ENCODE measurements around the gene PCBP3.

Gene PCBP3

DNA sequence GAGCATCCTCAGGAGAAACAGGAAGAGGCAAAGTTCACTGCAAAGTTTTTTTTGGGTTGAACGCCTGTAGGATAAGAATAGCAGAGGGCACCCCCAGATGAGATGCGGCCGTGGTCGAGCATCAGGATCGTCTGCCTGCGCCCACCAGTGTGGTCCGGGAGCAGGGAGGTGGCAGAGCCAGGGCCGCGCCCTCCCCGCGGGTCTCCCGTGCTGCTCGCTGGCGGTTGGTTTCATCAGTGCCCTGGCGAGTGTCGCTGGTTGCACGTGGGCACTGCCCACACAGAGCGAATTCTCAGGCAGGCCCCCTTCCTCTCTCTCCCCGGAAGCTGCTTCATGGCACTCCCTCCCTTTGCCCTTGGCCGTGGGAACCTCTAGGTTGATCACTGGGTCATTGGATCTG, 120.0 kb downstream of the PCBP3 start:
- no peak for DNase-seq

DNA sequence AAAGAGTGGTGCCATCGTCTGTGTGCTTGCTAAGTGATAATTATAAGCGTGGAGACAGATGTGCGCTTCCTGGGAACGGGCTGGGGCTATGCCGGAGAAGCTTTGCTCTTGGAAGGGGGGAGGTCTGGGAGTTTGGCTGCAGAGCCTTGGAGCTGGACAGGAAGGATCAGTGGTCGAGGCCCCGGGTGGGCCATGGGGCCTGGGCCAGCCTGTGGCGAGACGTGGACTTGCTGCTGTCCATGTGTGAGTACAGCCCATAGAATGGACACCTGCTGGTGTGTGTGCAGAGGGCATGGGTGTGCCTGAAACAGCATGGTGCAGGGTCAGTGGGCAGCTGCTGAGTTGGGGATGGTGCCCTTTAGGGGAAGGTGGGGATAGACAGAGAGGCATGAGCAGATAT, 121.3 kb downstream of the PCBP3 start:
- no peak for DNase-seq

DNA sequence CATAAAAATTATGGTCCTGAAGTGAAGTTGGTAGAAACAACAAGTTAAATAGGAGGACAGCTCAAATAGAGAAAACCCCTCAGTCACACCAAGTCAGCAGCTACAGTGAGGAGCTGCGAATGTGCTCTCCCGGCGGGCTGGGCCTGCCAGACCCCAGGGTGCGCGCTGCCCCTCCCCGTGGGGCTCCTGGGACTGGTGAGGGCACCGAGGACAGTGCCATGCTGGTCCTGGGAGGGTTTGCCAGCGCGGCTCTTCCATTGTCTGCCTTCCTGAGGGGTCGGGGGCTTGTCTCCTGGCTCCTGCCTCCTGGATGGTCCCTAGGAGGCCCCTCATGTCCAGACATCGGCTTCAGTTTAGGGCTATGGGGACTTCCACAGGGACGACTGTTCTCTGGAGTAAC, 121.8 kb downstream of the PCBP3 start:
- DNase-seq, result no peak

DNA sequence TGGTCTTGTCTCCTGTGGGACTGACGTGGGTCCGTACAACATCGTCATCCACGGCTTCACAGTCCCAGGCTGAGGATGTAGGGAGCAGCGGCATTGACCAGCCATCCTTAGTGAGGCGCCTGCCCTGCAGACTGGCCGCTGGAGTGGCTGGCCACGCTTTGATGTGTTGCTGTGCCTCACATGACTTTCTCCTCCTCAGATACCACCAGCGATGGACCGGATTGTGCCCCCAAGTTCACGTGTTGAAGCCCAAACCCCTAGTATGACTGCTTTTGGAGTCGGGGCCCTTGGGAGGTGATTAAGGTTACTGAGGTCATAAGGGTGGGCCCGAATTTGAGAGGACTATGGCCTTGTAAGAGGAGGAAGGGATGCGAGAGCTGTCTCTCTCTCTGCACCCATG, 122.5 kb downstream of the PCBP3 start:
- DNase-seq, result no peak

DNA sequence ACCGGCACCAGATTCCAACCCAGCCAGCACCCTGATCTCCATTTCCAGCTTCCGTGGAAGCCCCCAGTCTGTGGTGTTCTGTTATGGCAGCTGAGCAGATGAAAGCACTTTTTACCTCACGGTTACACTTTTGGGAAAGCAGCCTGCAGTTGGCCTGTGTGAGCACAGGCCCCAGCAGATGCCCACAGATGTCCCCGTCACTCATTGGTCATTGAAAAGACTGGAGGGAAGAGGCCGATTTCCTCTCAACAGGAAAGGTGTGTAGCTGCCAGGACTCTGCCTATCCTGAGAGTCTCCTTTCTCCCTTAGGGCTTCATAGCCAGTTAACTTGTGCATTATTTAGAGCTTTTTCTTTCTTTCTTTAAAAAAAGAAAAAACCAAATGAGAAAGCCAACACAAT, 123.0 kb downstream of the PCBP3 start:
- no peak for DNase-seq

DNA sequence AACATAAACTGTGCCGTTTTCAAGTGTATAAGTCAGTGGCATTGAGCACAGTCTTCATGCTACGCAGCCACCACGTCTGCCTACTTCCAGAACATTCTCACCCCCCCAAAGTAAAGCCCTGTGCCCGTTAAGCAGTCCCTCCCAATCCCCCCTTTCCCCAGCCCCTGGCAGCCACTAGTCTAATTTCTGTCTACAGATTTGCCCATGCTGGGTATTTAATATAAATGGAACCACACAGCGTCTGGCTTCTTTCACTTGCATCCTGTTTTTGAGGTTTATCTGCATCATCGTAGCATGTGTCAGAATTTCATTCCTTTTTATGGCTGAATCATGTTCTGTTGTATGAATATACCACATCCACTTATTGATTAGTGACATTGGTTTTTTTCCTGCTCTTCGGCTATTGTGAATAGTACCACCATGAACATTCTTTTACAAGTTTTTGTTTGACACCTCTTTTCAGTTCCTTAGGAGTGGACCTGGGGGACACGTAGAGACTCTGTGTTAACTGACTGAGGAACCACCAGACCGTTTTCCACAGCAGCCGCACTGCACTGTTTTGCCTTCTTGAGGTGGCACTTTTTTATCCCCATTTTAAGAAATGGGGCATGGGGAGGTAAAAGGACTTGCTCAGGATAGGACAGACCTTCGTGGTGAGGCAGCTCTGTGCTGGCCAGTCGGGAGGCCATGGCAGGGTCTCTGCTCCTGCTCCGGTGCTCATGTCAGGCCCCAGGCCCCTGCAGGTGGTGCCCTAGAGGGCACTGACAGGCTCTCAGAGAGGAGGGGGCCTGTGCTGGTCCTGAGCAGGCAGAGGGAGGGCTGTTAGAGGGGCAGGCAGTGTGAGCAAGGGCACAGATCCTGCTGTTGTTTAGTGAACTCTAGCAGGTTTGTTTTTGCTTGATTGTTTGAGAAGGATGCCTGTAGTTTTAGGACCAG, 123.8 kb downstream of the PCBP3 start:
- DNase-seq, result no peak

DNA sequence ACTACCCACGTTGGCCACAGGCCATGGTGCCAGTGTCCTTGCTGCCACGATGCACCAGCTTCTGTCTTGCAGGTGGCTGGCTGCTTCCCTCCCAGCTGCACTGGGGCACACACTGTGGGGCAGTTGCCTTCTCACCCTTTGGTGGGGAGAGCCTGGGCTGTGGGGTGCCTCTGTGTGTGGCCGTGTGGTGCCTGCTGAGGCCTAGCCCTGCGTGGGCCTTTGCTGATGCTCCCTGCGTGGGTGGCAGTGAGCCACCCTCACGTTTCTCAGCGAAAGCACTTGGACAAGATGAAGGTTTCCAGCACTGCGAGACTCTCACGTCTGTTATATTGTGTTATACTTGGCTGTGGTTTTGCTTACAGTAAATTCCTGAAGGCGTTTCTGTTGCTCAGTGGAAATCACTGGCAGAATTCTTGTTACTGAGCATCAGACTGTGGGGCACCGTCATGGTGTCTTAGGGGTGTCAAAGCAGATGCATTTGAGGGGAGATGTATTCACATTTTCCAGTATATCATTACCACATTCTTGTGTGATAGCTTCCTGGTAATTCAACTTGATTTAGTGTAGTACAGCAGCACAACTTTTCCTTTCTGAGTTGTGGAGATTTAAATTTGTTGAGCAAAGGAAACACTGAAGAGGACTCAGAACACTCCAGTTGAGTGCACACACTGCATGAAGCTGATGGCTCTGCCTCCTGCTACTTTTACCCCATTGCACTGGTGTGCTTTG, 124.7 kb downstream of the PCBP3 start:
- no peak for DNase-seq

DNA sequence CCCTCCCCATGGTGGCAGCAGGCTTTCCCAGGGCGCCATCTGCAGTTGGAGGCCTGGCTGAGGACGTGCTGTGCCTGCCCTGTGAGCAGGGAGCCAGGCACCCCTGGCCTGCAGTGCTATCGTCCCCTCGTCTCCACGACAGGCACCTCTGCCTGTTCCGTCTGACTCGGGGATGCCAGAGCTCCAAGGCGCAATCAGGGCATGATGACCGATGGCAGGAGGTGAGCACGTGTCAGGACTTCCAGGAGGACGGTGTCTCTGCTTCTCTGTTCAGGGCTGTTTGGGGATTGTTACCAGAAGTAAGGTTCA, 125.2 kb downstream of the PCBP3 start:
- DNase-seq, result no peak

DNA sequence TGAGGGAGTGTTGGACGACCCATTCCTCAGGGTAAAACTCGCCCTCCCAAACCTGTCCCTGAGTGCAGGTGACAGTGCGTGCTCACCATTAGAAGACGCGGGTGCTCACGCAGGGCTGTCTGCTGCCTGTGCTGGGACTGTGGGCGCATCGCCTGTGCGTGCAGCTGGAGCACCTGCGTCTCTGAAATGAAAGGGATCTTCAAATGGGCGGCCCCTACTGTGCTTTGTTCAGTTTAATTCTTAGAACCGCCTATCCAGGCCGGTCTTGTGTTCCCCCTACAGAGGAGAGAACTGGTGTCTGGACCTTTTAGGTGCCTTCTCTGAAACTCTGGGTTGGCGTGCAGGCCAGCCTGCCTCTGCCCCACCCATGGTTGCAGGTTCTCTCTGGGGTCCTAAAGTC, 125.8 kb downstream of the PCBP3 start:
- DNase-seq, result no peak

DNA sequence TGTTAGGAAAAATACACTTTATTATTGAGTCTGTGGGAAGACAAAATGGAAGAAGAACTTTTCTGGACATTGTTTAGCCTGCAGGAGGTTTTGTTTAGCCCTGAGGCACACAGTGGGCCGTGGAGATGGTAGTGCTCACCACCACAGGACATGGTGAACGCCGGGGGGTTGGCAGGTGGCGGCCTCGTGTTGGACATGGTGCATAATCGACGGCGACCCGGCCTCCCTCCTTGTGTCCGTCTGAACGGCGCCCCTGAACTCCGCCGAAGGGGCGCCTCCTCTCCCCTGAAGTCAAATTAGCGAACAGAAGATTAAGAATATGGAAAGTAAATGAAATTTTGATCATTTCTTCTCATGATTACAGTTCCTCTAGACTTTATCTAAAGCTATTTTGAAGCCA, 126.4 kb downstream of the PCBP3 start:
- no peak for DNase-seq

DNA sequence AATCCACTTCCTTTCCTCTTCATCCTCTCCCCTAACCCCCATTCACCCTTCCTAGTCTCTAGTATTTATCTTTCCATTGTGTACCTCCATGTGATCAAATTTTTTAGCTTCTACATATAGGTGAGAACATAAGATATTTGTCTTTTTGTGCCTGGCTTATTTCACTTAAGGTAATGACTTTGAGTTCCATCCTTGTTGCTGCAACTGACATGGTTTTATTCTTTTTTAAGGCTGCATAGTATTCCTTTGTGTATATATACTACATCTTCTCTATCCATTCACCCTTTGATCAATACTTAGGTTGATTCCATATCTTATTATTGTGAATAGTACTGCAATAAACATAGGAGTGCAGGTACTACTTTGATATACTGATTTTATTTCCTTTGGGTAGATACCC, 128.7 kb downstream of the PCBP3 start:
- DNase-seq, result no peak

DNA sequence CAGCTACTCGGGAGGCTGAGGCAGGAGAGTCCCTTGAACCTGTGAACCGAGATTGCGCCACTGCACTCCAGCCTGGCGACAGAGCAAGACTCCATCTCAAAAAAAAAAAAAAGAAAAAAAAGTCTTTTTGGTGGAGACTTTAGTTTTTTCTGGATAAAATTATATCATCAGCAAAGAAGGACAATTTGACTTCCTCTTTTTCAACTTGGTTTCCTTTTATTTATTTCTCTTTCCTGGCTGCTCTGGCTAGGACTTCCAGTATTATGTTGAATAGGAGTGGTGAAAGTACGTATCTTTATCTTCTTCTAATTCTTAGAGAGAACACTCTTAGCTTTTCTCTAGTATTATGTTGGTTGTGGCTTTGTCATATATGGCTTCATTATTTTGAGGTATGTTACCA, 130.8 kb downstream of the PCBP3 start:
- DNase-seq, result no peak

DNA sequence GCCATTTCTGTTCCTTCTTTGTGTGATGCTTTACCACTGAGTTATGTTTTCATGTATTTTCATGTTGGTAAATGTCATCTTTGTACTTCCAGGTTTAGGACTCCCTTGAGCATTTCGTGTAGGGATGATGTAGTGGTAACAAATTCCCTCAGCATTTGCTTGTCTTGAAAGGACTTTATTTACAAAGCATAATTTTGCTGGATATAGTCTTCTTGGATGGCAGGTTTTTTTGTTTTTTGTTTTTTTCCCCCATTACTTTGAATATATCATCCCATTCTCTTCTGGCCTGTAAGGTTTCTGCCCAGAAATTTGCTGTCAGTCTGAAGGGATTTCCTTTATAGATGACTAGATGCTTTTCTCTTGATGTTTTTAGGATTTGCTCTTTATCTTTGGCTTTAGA, 133.4 kb downstream of the PCBP3 start:
- no peak for DNase-seq

DNA sequence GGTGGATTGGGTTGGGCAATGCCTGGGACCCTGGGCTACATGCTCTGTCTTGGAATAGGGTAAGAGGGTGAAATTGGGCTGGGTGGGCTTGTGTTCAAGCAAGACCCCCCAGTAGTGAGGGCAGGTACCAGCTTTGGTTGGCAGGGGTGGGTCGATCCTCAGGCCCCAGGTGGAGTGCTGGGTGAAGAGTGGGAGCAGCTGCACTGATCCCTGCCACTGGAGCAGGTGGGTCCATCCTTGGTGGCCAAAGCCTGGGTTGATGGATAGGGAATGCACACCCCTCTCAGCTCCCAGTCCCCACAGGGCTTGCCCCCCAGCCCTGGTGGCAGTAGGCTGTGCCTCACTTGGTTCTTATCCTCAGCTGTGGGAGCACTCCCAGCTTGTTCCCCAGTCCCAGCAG, 135.2 kb downstream of the PCBP3 start:
- no peak for DNase-seq

DNA sequence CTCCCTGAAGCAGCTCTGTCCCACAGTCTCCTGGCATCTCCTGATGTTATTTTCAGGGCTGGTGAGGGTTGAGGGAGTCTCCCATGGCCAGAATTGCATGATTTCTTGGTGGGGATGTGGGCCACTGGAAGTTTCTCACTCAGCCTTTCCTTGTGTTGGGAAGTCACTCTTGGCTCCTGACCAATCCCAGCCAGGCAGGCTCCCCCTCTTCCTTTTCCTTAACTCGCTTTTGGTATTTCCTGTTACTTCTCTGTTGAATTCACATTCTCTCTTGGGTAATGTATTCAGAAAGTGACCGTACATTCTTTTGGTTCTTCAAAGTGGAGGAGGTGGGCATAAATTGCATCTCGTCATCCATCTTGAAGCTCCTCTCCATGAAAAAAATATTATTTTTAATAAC, 135.7 kb downstream of the PCBP3 start:
- no peak for DNase-seq

DNA sequence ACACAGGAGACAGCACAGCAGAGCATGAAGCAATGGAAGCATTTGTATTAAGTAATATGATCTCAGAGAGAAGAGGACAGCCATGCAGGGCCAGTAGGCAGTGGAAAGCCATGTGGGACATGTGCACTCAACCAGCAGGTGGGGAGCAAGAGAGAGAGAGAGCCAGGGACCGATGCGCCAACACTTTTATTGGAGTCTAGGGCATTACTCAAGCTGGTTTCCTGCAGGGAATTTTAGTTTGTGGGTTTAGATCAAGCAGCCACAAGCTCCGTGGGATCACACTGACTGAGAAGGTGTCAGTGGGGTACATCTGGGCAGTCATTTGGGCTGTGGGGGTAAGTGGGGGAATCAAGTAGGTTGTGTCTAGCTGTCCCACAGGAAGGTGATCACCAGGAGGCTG, 137.1 kb downstream of the PCBP3 start:
- no peak for DNase-seq

DNA sequence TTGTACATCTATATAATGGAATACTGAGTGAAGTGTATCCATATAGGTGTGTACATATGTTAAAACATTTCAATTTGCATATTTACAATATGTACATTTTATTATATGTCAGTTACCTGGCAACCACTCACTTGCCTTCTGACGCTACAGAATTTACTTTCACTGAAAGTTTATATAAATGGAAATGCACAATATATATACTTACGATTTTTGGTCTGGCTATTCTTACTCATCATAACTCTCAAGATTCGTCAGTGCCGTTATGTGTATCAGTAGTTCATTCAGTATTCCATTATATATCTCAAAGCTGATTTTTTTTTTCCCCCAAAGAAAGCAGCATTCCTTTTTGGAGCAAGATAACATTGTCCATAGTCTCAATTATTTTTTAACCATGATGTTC, 138.2 kb downstream of the PCBP3 start:
- DNase-seq, result no peak

DNA sequence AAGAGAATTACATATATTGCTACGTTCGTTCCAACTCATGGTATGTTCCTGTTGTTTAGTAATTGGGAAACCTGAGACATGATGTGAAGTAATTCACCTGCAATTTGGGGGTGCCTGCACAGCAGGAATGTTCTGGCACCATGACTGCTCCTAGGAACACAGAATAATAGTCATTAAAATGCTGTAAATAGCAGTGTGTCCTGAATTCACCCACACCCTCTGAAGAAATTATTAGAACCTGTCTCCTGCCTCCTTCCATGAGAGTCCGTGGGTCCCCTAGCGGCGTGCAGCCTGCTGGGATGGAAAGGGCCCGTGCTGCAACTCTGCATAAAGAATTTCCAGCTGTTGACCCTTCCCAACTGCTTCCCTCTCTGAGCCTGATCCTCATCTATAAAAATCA, 143.1 kb downstream of the PCBP3 start:
- no peak for DNase-seq

DNA sequence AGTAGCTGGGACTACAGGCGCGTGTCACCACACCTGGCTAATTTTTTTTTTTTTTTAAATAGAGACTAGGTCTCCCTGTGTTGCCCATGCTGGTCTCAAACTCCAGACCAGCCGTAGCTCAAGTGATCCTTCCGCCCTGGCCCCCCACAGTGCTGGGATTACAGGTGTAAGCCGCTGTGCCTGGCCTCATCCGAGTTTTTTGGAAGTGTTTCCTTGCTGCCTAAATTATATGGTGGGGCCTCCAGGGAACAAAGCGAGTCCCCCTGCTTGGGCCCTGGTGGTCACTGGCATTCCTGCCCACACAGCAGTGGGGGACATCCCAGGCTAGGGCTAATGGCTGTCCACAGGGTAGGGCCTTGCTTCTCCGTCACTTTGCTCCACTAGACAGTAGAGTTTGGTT, 143.8 kb downstream of the PCBP3 start:
- no peak for DNase-seq

DNA sequence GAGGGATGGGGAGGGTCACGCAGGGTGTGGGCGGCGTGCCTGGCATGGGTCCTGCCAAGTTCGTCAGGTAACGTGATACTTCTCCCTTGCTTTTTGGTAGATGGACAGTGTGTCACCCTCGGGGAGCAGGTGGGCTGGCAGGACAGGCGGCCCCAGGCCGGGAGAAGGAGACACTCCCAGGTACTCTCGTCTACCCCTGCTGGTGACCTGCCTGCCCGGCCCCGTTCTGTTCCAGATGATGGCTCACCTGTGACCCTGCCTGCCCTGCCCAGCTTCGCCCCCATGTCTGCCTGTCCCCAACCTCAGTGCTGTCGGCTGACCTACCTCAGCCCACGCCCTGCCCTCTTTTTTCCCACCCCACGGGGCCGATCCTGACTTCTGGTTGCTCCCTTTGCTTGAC, 144.7 kb downstream of the PCBP3 start:
- DNase-seq, result no peak

DNA sequence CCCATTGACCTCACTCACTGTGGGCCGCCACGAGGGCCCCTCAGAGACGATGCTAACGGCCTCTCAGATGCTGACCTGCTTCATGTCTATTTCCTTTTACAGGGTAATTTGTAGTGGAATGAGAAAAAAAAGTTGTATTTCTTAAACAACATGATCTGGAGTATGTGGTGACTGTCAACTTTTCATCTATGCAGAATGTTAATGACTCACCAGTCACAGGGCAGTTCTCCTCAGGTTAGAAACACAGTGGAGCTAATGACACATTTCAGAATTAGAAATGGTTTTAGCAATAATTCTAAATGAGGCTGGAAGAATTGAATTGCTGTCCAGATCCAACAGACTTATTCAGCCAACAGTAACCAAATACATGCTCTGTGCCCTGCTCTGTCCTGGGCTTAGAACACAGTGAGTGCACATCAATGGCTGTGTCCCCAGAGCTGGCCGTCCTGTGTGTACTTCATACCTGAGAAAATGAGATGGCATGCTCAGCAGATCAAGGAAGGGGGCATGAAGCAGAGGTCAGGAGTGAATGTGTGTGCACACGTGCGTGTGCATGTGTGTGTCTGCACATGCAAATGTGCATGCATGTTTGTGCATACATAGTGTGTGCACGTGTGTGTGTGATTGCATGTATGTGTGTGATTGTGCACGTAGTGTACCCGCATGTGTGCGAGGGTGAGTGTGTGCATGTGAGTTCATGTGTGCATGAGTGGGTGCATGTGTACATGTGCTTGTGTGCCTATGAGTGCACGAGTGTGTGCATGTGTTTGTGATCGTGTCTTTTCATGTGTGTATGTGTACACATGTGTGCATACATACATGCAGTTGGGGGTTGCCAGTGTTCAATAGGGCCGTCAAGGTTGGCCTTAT, 145.3 kb downstream of the PCBP3 start:
- DNase-seq, result no peak

DNA sequence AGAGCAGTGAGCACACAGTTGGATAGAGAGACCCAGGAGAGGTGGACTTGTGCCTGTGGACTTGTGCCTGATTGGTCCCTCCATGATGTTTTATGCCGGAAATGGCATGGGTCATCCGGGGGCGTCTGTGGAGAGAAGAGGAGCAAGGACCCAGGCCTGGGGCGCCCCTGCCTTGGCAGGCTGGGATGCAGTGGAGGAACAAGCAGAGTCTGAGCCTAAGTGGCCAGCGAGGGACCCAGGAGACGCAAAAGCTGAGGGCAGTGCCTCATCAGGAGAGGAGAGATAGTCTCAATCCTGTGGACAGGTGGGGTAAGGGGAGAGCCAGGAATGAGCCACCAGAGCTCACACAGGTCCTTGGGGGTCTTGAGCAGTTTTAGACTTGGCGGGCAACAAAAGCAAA, 146.9 kb downstream of the PCBP3 start:
- DNase-seq, result no peak

DNA sequence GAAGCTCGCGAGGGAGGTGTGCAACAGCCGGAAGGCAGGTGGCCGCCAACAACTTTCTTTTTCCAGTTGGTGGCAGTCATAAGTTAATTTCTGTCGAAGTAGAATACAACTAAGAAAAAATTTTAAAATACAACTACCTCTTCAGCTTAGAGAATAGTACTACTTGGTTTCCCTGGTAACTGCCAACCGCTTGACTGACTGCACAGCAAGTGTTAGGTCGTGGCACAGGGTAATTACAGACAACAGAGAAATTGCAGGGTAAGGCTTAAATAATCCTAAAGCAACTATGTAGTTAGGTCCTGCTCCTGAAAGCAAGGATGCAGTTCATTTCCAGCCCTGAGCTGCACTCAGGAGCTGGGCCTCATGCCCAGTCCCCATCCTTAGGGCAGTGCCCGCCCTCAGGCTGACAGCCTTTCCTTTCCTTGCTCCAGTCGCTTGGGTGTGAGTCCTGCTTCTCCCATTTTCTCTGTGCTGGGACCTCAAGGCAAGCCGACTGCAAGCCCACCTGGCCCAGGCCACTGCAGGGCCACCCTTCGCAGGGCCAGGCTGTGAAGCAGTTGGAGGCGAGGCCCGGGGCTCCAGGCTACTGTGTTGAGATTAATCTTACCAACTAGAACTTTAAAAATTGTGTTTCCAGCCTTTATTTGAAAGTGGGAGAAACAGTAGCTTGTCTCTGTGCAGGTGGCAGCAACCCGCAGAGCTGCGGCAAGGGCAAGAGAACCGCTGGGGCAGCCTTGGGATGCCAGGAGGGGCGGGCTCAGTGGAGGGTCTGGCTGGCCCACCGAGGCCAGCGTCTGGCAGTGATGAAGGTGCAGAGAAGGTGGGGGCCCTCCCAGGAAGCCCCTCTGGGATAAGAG, 148.3 kb downstream of the PCBP3 start:
- no peak for DNase-seq
